Effector memory CD4-positive, alpha-beta T cell (primary cell): Measurements from ENCODE around the gene RANBP3.

Source experiments
- DNase-seq, 3 donors: peaks; one replicate each; pipeline ENCODE4 v3.0.0-alpha.2; 2020
- H3K27ac ChIP-seq: 2 replicates; pipeline ENCODE4 v1.7.0; 2013; ENCODE audit warnings: mild to moderate bottlenecking, low read length, moderate library complexity; ENCODE audit not compliant: insufficient read depth, poor library complexity, severe bottlenecking
- H3K27me3 ChIP-seq: replicated peaks from 2 replicates; pipeline ENCODE4 v1.7.0; 2013; ENCODE audit warnings: mild to moderate bottlenecking, low read length; ENCODE audit not compliant: insufficient read depth, control insufficient read depth, poor library complexity, severe bottlenecking
- H3K36me3 ChIP-seq: 2 replicates; pipeline ENCODE4 v1.7.0; 2013; ENCODE audit warnings: mild to moderate bottlenecking, low read length, moderate library complexity; ENCODE audit not compliant: control insufficient read depth, insufficient read depth
- H3K4me1 ChIP-seq: 2 replicates; pipeline ENCODE4 v1.7.0; 2013; ENCODE audit warnings: low read length, mild to moderate bottlenecking; ENCODE audit not compliant: control insufficient read depth, insufficient read depth, poor library complexity, severe bottlenecking
- H3K4me3 ChIP-seq: 2 replicates; pipeline ENCODE4 v1.7.0; 2013; ENCODE audit warnings: low read length, low read depth, mild to moderate bottlenecking; ENCODE audit not compliant: insufficient read depth, poor library complexity, severe bottlenecking
- H3K9me3 ChIP-seq: 2 replicates; pipeline ENCODE4 v1.7.0; 2013; ENCODE audit warnings: mild to moderate bottlenecking, low read length, moderate library complexity; ENCODE audit not compliant: control insufficient read depth

The RANBP3 gene

GRCh38 chr19:5996102-5996501 lies 18.2 kb upstream of the RANBP3 start:
- DNase-seq, result no peak
- no peaks in the 10 kb centered on the region for H3K36me3 ChIP-seq
- no peak overlapping the region for H3K27ac ChIP-seq
- H3K4me3 ChIP-seq, result no peak overlapping the region
- no peaks in the 10 kb centered on the region for H3K9me3 ChIP-seq
- no peaks in the 10 kb centered on the region for H3K27me3 ChIP-seq
- H3K4me1 ChIP-seq, result no peaks in the 10 kb centered on the region

- no peaks in the 10 kb centered on the region for H3K4me1 ChIP-seq
- no peak overlapping the region for H3K27ac ChIP-seq
- no peak overlapping the region for H3K4me3 ChIP-seq
- no peaks in the 10 kb centered on the region for H3K9me3 ChIP-seq
- no peaks in the 10 kb centered on the region for H3K27me3 ChIP-seq
- DNase-seq, result no peak
- H3K36me3 ChIP-seq, result no peaks in the 10 kb centered on the region
Measured at GRCh38 chr19:5995606-5996005, 17.7 kb upstream of the RANBP3 start.

DNA sequence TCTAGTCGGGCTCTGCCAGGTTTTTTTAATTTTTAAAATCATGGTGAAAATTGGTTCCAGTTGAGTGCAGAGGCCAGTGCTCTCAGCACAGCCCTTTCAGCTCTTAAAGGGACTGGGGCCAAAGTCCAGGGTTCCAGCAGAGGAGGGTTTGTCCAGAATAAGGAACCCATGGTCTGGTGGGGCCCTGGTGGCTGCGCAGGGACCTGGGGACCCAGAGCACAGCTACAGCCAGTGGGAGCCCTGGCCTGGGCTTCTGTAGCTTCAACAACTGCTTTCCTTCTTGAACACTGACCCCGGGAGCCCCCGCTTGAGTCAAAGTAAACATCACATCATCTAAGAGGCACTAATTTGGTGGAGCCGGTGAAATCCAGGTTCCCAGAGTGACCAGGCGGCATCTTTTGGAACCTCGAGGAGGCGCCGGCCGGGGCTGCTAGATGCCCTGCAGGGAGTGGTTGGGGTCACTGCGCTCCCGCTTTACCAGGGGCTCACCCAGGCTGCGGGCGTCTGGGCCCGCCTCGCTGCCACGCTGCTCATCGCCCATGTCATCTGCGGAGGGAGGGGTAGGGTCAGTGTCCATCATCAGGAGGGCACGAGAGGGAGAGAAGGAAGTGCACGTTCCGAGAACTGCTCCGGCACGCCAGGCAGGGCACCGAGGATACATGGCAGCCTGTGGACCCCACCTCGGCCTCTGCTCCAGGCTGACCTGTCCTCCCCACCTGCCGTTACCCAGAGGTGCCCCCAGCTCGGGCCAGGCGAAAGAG lies 16.6 kb upstream of the RANBP3 start:
- Histone ChIP-seq H3K36me3 (no peaks in the 10 kb centered on the region), H3K4me3 (no peak overlapping the region)

DNA sequence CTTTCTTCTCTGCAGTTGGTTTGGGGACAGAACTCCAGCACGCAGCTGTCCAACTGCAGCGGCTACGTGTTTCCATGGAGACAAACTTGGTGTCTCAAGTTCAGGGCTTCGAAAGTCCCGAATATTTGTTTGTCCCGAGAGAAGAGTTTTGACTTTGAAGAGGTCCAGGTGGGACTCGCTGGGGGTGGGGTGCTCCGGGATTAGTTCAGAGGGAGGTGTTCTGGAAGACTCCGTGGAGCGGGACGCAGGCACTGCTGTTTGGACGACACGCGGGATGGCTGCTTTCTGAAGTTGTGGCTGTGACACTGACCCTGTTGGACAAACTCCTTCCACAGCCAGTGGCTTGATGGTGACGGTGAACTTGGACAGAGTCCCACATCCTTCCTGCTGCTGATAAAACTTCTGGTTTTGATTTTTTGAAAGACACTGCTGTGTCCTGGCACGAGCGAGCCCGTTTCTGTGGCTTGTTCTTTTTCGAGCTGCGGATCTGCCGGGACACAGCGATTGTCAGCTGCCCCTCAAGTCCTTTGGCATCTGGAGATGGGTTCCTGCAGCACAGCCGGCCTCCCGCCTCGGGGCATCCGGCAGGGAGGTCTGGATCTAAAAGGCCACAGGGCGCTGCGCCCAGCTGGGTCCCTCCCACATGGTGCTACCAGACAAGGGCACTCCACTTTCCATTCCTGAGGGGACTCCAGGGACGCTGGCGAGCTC lies 15.9 kb upstream of the RANBP3 start:
- no peak for DNase-seq
- H3K36me3 ChIP-seq, result no peaks in the 10 kb centered on the region

More for the DNA sequence above, 16.6 kb upstream of the RANBP3 start:
- Histone ChIP-seq H3K27ac (no peak overlapping the region), H3K9me3 (no peaks in the 10 kb centered on the region), H3K4me1 (no peaks in the 10 kb centered on the region), H3K27me3 (no peaks in the 10 kb centered on the region)
- DNase-seq, result no peak

GRCh38 chr19:5993201-5993600 lies 15.3 kb upstream of the RANBP3 start:
- Histone ChIP-seq H3K9me3 (no peaks in the 10 kb centered on the region), H3K4me3 (no peak overlapping the region), H3K27me3 (no peaks in the 10 kb centered on the region), H3K4me1 (no peaks in the 10 kb centered on the region), H3K36me3 (no peaks in the 10 kb centered on the region), H3K27ac (no peak overlapping the region)
- no peak for DNase-seq

More for the DNA sequence above, 15.9 kb upstream of the RANBP3 start:
- no peaks in the 10 kb centered on the region for H3K27me3 ChIP-seq
- H3K9me3 ChIP-seq, result no peaks in the 10 kb centered on the region
- no peaks in the 10 kb centered on the region for H3K4me1 ChIP-seq
- no peak overlapping the region for H3K4me3 ChIP-seq
- H3K27ac ChIP-seq, result no peak overlapping the region

- no peaks in the 10 kb centered on the region for H3K36me3 ChIP-seq
Measured at GRCh38 chr19:5992756-5993155, 14.8 kb upstream of the RANBP3 start.

DNA sequence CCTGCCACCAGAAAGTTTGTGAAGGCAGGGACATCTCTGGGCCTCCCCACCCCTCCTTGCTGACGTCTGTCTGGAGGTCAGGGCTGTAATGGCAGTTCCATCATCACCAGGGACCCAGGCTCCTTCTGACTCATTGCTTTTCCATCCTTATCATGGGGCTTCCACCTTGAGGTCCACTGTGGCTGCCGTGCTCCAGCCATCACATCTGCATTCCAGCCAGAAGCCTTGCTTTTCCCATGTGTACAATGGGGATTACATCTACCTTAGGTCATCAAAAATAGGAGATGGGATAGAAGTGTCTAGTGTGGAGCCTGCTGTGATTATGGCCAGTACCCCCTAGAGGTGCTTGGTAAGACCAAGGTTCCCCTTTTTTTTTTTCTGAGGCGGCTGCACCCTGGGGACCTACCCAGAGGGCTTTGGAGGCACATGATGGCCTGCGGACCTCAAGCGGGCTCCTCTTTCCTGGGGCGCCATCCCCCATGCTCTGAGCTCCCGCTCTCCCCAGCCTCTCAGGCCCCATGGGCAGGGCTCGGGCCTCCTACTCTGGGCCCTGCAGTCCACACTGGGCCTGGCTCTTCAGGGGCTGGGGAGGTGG lies 13.4 kb upstream of the RANBP3 start:
- H3K36me3 ChIP-seq, result no peaks in the 10 kb centered on the region

More at GRCh38 chr19:5992756-5993155, 14.8 kb upstream of the RANBP3 start:
- Histone ChIP-seq H3K27ac (no peak overlapping the region), H3K4me1 (peaks cover under 1% of the 10 kb centered on the region), H3K9me3 (no peaks in the 10 kb centered on the region), H3K4me3 (no peak overlapping the region), H3K27me3 (no peaks in the 10 kb centered on the region)
- no peak for DNase-seq

GRCh38 chr19:5990289-5990797 lies 12.4 kb upstream of the RANBP3 start:
- no peak for DNase-seq
- no peak overlapping the region for H3K4me3 ChIP-seq

More for the DNA sequence above, 13.4 kb upstream of the RANBP3 start:
- Histone ChIP-seq H3K27ac (no peak overlapping the region), H3K4me3 (no peak overlapping the region), H3K9me3 (no peaks in the 10 kb centered on the region), H3K4me1 (peaks cover 6% of the 10 kb centered on the region), H3K27me3 (no peaks in the 10 kb centered on the region)
- DNase-seq, result no peak

DNA sequence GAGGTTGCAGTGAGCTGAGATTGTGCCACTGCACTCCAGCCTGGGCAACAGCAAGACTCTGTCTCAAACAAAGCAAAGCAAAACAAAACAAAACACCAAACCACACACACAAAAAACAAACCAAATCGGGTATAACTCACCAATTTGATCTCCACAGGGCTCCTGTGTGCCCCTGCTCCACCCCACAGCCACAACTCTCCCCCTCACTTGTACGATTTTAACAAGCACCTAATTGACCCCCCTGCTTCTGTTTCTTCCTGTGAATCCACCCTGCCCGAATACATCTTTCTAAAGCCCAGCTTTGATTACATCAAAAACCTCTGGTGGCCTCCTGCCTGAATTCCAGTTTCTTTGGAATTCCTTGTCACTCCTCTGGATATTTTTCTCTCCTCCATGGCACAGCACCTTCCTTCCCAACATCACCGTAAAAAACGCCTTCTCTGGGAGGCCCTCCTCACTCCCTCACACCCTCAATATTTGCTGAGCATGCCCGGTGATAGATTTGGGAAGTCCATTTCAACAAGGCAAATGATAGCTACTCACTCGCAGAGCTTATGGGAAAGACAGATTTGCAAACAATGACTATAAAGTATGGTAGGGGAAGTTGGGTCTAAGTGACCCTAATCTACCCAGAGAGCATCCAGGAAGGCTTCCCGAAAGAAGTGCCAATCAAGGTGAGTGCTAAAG lies 11.6 kb upstream of the RANBP3 start:
- peaks cover 6% of the 10 kb centered on the region for H3K4me1 ChIP-seq
- no peaks in the 10 kb centered on the region for H3K9me3 ChIP-seq
- no peak overlapping the region for H3K4me3 ChIP-seq
- no peaks in the 10 kb centered on the region for H3K36me3 ChIP-seq
- H3K27ac ChIP-seq, result no peak overlapping the region
- DNase-seq, result no peak
- no peaks in the 10 kb centered on the region for H3K27me3 ChIP-seq

More at GRCh38 chr19:5990289-5990797, 12.4 kb upstream of the RANBP3 start:
- Histone ChIP-seq H3K9me3 (no peaks in the 10 kb centered on the region), H3K4me1 (peaks cover 6% of the 10 kb centered on the region), H3K27ac (no peak overlapping the region), H3K27me3 (no peaks in the 10 kb centered on the region), H3K36me3 (no peaks in the 10 kb centered on the region)
